Hematopoietic multipotent progenitor cell treated with erythropoietin and hydrocortisone succinate and interleukin-3 and kit ligand, for 6 days (in vitro differentiated cells): ENCODE measurements around the gene CD160.
"Not testable (repeated sequence)": the region's sequence is repeated elsewhere in the genome, so short reads cannot be mapped to it uniquely, and the experiment has no call there.

ENCODE experiments used
- DNase-seq: peaks from one replicate; pipeline ENCODE4 v3.0.0-alpha.2; 2015

The CD160 gene

DNA sequence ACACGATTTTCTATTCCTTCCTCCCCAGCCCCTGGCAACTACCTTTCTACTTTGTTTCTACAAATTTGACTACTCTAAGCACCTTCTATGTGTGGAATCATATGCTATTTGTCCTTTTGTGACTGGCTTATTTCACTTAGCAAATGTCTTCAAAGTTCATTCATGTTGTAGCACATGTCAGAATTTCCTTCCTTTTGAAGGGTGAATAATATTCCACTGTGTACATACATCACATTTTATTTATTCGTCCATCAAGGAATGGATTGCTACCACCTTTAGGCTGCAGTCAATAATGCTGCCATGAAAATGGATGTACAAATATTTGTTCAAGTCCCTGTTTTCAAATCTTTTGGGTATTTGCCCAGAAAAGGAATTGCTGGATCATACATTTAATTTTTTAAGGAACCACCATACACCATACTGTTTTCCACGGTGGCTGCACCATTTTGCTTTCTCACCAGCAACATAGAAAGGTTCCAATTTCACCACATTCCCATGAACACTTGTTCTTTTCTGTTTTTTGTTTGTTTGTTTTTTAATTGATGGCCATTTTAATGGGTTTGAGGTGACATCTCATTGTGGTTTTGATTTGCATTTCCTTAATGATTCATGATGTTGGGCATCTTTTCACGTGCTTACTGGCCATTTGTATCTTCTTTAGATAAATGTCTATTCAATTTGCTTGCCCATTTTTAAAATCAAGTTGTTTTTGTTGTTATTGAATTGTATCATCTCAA is 8.8 kb upstream of the CD160 start:
- DNase-seq: no peak

- DNase-seq: no peak
Observed at GRCh38 chr1:145711213-145711651, 8.1 kb upstream of the CD160 start.

- DNase-seq: no peak
Observed at GRCh38 chr1:145714524-145715111, 4.7 kb upstream of the CD160 start.

DNA sequence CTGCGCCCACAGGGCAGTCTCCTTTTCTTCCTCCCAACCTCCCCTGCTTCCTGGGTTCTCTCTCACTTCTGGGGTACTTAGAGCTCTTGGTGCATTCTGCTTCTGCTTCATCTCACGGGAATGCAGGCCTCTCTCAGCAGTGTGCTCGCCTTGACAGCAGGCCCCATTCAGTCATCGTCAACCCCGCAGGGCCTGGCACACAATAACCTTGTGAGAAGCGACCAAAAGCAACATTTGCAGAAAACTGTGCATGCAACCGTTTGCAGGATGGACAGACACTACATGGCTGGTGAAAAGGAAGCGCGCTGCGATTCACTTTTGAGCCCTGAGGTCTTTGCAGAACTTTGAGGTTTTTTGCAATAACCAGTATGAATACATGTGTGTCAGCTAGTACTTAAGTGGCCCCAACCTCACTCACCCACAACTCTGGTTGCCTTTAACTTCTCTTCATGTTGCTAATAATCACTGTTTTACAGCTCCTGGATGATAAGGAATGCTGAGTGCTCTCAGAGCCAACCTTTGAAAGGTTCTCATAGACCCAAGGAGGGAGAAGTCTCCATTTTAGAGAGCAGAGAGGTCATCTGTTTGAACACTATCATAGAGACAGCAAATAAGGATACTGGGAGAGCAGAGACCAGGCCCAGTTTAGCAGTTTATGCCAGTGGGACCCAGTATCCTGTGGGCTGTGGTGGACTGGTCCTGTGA is 2.5 kb upstream of the CD160 start:
- no peak for DNase-seq

DNA sequence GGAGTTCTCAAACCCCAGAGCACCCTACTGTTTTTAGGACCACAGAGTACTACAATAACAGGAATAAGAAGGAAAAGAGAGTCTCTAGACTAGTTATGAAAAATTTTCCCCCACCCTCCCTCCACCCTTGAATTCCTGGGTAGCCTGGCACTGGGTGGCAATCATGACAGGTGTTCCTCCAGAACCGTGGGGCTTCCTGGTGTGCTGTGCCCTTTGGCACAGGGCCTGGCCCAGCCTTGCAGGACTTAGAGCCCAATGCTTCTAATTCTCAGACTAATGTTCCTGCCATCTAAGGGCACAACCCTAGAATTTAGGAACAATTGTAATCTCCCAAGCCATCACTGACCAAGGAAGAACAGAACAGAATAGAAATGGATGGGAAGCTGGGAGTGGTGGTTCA is 1.5 kb upstream of the CD160 start:
- DNase-seq: no peak

- DNase-seq: not testable (repeated sequence)
Observed at GRCh38 chr1:145718465-145718864, 834 bp upstream of the CD160 start.

GRCh38 chr1:145720556-145720877 is 1.2 kb downstream of the CD160 start:
- DNase-seq: no peak

DNA sequence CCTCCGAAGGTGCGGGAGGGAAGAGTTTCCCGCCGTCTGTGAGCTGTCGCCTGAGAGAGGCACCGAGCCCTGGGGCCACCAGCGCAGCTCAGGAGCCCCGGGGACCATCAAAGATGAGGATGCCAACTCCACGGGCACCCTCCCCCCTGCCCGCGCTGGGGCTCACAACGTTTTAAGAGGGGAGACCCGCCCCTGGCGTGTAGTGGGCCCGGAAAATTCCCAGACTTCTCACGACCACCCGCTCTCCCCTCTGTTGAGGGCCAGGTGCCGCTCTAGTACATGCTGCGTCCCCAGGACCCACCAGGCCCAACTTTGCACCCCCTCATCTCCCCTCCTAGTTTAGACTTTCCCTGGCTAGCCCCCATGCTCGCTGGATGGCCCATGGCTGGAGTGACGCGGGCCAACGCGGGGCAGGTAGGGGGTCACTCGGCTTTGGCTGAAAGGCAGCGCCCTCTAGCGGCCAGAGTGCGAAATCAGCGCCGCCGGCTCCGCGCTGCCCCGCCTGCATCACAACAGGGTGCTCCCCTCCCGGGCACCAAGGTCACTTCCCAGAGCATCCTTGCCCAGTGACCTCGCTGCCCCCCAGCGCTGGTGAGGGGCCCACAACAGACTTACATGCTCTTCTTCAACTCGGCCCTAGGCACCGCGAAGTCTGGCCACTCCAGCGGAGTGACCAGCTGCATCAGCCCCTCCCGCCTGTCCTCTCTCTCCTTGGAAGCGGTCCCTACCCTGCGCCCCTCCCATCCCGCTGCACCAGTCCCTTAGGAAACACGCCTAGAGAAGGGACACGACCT is 1.8 kb downstream of the CD160 start:
- peak; percentile 77 for DNase-seq

DNA sequence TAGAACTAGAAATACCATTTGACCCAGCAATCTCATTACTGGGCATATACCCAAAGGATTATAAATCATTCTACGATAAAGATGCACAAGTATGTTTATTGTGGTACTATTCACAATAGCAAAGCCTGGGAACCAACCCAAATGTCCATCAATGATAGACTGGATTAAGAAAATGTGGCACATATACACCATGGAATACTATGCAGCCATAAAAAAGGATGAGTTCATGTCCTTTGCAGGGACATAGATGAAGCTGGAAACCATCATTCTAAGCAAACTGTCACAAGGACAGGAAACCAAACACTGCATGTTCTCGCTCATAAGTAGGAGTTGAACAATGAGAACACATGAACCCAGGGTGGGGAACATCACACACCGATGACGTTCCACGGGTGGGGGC is 6.9 kb downstream of the CD160 start:
- DNase-seq: not testable (repeated sequence)

- no peak for DNase-seq
Observed at GRCh38 chr1:145729196-145729595, 9.9 kb downstream of the CD160 start.

- no peak for DNase-seq
Observed at GRCh38 chr1:145729666-145730436, 10.6 kb downstream of the CD160 start.

DNA sequence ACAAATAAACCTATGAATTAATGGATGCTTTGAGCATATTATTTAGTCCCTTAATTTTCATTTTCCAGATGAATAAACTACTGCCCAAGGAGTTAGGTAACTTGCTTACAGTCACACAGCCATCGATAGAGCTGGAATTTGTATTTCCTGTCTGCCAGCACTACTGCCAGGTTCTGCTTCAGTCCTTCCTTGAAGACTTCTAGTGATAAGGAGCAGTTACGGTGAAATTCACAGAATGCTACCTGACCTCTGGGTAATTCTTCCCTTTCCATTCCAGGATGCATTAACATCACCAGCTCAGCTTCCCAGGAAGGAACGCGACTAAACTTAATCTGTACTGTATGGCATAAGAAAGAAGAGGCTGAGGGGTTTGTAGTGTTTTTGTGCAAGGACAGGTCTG is 11.2 kb downstream of the CD160 start:
- DNase-seq: no peak

DNA sequence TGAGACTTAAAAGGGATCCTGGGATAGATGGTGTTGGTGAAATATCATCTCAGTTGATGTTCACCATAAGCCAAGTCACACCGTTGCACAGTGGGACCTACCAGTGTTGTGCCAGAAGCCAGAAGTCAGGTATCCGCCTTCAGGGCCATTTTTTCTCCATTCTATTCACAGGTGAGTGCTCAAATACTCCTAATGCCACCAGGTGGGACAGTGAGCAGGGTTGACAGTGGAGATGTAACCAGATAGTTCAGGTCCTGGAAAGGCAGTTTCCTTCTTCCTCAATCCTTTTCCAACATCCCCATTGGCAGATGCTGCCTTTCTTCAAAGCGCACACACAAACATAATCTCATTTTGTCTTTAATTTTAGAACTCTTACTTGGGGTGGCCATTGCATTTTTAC is 11.6 kb downstream of the CD160 start:
- DNase-seq: no peak

DNA sequence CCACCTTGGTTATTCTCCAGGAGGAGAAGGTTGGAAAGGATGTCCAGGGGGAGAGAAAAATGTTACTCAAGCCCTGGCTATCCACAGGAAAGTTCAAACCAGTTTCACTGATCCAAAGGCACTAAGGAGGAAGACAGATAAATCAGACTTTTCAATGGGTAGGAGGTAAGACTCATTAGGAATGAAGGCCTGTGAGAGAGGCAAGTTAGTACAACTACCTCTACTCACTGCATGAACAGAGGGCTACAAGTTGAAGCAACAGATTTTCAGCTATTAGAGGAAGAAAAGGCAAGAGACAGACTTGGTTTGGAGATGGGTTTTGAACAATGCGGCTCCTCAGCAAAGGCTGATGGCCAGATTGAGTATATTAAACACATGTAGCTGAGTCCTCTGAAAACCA is 16.9 kb downstream of the CD160 start:
- no peak for DNase-seq

- no peak for DNase-seq
Observed at GRCh38 chr1:145740269-145740668, 21.0 kb downstream of the CD160 start.

- peak; percentile 35 for DNase-seq
Observed at GRCh38 chr1:145747398-145748247, 28.3 kb downstream of the CD160 start.

- no peak for DNase-seq
Observed at GRCh38 chr1:145750426-145750825, 31.1 kb downstream of the CD160 start.

DNA sequence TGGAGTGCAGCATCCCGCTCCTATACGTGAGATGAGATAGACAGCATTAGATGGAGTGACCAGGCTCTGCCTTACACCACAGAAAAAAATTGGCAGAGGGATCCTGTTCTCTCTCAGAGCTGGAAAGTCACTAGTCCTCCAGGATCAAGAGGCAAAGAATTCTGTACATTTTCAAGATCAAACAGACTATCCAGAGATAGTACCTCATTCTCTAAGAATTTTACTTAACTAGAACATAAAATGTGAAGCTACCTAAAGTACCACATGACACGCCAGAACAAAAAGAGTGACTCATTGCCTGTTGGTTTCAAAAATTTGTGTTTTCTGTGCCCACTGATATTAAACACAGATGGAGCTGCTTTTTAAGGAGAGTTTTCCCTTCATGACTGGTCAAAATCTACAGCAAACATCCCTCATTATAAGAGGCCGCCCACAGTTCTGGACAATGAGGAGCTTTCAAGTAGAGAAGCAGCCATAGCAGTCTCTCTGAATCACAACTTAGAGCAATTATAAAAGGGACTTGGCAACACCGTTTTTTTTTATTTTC is 32.3 kb downstream of the CD160 start:
- no peak for DNase-seq

DNA sequence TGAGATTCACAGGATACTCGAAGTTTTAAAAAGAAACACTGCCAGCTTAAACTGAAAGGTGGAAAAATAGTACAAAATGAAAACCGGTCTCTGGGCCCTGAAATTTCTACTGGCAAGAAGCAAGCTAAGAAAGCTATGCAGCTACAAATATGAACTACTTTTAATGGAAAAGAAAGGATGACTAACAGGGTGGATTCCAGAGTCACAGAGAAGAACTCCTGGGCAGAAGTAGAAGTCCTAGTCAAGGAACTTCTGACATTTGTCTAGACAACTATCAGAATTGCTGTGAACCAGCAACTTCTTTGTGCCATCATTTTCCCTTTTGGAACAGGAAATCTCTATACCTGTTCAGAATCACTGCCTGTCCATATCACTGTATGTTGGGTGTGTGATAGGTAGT is 38.1 kb downstream of the CD160 start:
- DNase-seq: no peak

DNA sequence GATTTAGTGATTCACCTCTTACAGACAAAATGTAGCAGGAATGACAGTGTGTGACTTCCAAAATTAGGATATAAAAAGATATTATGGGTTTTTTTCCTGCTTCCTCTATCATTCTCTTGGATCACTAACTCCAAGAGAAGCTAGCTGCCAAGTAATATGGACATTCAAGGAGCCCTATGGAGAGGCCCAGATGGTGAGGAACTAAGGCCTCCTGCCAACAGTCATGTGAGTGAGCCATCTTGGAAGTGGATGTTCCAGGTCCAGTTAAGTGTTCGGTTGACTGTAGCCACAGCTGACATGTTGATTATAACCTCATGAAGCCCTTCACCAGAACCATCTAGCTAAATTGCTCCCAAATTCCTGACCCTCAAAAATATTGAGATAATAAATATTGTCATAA is 38.8 kb downstream of the CD160 start:
- DNase-seq: no peak

DNA sequence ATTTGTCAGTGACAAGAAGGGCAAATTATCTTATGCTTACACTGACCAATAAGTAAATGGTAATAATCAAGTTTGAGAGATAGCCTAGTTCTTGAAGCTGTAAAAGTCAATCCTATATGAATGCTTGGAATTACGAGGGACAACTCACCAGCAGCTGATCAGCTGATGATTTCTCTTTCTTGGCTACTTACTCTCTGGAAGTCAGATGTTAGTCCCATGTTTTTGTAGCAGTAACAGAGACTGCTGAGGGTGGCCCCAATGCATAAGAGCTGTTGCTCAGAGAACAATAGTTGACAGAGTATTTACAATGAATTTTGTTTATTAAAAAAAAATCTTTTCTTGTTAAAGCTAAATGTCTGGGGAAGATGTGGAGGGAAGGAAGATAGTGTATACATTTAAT is 39.3 kb downstream of the CD160 start:
- DNase-seq: no peak
